Vagina (tissue), 2 donors: ENCODE results near the gene WWOX.

Experiments used
- CTCF ChIP-seq, 3 experiments: fragments of 450-650 bp in 2 of 3; fragments of 200-600 bp in 1 of 3; sonication (generic) in 1 of 3; IDR thresholded peaks; one replicate each; pipeline ENCODE4 v1.5.1; 2017 to 2019; ENCODE audit warnings: antibody characterized with exemption in 3 of 3, mild to moderate bottlenecking in 2 of 3, moderate library complexity in 2 of 3
- POLR2AphosphoS5 ChIP-seq, 2 donors: sonication (generic); formaldehyde crosslinking; IDR thresholded peaks; one replicate each; pipeline ENCODE4 v1.9.0; 2017; ENCODE audit warnings: antibody characterized with exemption in 2 of 2, mild to moderate bottlenecking in 2 of 2, low read depth in 1 of 2; ENCODE audit not compliant: insufficient read depth in 1 of 2

- TF ChIP-seq POLR2AphosphoS5 (IDR thresholded peaks at IDR 0.05; ENCODE audit: insufficient read depth in 1 of 2, low read depth in 1 of 2), result no peak
- TF ChIP-seq CTCF (IDR thresholded peaks at IDR 0.05), result no peak
These were observed 197.7 kb downstream of the WWOX start for GRCh38 chr16:78297066-78297666.
